AG04449 (cell line): ENCODE results near the gene BCL11B.

Source experiments
- CTCF ChIA-PET: fragments of 350-600 bp; formaldehyde crosslinking; extraction: SDS; loops from one replicate; lab custom pipeline; 2021; ENCODE audit warnings: antibody characterized with exemption; lab: Yijun Ruan, JAX
- POLR2A ChIA-PET: fragments of 400-600, 350-600 bp; formaldehyde crosslinking; extraction: SDS; loops from one replicate; lab custom pipeline; 2020; ENCODE audit warnings: antibody characterized with exemption, inconsistent platforms; lab: Yijun Ruan, JAX
- DNase-seq: peaks from one replicate; pipeline ENCODE4 v3.0.0-alpha.2; 2010; ENCODE audit warnings: low read depth, low spot score
- H3K4me3 ChIP-seq: 2 replicates; pipeline ENCODE4 v1.5.1; 2011; ENCODE audit warnings: low read depth, mild to moderate bottlenecking, control low read depth, low read length
- TF ChIP-seq, protein P1 (sequence below): IDR thresholded peaks from one replicate; pipeline ENCODE4 v1.5.1; 2011; ENCODE audit warnings: mild to moderate bottlenecking, moderate library complexity, low read length, control low read depth, inconsistent platforms; ENCODE audit not compliant: insufficient read depth; ENCODE audit errors: missing control alignments

Gene BCL11B

DNA sequence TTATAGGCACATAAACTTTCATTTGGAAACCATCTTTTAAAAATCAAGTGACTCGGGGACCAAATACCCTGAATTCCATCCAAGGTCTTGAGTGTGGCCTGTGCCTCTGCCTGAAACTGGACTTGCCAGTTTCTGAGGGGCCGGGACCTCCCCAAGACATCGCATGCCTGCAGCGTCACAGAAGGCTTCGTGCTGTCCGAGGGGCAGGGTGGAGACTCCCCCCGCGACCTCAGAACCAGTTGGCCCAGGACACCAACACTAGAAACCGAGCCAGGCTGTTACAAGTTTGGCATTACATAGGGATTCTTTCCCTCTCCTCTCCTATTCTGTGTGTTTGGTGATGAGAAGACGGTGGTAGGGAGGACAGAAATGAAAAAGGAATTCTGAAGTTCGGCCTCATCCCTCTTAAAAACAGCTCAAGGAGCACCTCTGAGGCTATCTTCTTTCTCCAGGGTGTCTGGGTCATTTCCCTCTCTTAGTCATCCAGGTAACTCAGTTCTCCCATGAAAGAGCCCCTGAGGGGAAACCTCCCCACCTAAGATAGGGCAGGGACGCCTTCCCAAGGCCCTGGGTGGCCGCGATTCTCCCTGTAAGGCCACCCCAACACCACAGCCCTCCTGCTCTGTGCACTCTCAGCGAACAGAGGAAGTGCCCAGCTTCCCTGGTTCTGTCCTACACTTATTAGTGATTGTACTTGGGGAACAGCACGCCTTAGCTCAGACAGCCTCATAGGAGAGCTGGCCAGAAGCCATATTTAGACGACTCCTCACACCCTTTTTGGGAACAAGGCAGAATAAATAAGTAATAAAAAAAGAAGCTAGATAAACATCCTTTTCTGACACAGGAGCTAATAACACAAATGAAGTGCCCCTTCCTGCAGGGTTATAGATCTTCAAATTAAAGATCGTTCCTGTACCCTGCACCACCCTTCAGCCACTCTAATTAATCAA lies 93.8 kb downstream of the BCL11B start:
- TF ChIP-seq, protein P1, sequence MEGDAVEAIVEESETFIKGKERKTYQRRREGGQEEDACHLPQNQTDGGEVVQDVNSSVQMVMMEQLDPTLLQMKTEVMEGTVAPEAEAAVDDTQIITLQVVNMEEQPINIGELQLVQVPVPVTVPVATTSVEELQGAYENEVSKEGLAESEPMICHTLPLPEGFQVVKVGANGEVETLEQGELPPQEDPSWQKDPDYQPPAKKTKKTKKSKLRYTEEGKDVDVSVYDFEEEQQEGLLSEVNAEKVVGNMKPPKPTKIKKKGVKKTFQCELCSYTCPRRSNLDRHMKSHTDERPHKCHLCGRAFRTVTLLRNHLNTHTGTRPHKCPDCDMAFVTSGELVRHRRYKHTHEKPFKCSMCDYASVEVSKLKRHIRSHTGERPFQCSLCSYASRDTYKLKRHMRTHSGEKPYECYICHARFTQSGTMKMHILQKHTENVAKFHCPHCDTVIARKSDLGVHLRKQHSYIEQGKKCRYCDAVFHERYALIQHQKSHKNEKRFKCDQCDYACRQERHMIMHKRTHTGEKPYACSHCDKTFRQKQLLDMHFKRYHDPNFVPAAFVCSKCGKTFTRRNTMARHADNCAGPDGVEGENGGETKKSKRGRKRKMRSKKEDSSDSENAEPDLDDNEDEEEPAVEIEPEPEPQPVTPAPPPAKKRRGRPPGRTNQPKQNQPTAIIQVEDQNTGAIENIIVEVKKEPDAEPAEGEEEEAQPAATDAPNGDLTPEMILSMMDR = no peak
- no peak for DNase-seq
- CTCF ChIA-PET = interaction anchor here (1.4 kb wide), 1 partner anchor 88 kb away, joined by 3 read pairs; no protein-coding TSS in a partner anchor
- no peak overlapping the region for H3K4me3 ChIP-seq
- POLR2A ChIA-PET = no interaction called here

DNA sequence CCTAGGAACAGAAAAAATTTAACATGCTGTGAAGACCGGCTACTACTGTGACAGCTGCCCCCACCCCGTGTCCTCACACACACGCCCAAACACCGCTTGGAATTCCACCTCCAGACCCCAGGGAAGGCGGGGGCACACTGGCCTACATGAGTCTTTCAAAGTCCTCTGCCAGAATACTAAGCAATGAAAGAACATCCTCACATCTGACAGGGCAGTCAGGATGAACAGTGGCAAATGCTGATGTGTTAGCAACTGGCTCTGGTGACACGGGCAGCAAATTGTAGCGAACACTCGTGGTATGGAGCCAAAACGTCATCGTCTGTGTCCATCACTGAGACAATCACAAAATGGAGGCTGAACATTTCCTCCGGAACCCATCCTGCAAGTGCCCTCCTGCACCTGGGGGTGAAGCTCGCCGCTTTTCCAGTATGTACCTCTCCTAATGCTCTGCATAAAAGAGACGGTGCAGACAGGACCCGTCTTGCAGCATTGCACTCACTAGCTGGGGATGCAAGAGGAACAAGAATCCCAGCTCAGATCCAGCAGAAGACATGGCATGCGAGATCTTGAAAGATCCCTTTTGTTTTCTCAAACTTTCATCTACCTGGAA lies 94.8 kb downstream of the BCL11B start:
- CTCF ChIA-PET = no interaction called here
- no peak for DNase-seq
- POLR2A ChIA-PET = no interaction called here
- TF ChIP-seq, protein P1 = no peak
- no peak overlapping the region for H3K4me3 ChIP-seq

DNA sequence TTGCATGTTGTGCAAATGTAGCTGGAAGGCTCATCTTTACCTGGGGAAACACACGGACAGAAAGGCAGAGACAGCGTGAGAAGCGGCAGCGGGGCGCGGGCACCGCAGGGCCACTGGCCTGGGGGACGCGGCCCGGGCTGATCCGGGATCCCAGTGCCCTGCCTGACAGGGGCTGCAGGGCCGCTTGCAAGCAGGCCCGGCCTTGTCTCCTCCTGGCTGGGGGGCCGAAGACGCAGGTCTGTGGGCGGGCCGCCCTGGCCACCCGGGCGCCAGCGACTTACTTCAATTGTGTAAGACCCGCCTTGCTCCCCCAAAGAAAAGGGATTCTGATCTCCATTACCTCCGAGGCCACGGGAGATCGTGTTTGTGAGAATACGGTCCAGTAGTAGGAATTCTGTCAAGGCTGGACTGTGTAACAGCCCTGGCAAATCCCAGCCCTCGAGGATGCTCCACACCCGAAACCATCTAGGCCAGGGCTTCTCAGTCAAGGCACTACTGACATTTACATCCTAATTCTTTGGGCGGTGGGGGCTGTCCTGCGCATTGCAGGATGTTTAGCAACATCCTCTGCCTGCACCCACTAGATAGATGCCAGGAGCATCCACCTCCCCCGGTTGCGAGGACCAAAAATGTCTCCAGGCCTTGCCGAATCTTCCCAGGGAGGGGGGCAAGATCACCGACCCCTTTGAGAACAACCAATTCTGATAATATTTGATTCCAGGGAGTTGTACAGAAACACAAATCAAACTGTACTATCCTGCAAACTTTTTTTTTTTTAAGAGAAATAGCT lies 95.6 kb downstream of the BCL11B start:
- TF ChIP-seq, protein P1 = no peak
- H3K4me3 ChIP-seq = no peak overlapping the region
- ChIA-PET POLR2A (no interaction called here), CTCF (no interaction called here)
- DNase-seq = no peak

DNA sequence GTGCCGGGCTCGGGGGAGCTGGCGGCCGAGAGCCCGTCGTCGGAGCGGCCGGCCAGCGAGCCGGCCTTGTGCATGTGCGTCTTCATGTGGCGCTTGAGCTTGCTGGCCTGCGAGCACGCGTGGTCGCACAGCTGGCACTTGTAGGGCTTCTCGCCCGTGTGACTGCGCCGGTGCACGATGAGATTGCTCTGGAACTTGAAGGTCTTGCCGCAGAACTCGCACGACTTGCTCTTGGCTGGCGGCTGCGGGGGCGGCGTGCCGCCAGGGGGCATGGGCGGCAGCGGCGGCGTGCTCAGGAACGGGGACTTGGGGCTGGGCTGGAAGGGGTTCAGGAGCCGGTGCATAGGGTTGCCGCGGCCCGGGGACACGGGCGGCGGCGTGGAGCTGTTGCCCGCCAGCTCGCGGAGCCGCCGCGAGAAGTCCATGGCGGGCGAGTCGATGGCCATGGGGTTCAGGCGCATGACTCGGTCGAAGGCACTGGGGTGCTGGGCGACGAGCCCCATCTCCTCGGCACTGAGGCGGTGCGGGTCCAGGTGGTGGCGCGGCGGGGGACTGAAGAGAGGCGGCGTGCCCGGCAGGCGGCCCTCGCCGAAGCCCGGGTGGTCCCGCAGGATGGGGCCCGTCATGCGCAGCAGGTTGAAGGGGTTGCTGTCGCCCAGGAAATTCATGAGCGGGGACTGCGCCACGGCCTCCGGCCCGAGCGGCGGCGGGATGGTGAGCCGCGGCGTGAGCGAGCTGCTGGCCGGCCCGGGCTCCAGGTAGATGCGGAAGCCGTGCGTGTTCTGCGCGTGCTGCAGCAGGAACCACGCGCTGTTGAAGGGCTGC lies 96.5 kb downstream of the BCL11B start:
- POLR2A ChIA-PET = no interaction called here
- no peak overlapping the region for H3K4me3 ChIP-seq
- TF ChIP-seq, protein P1 = no peak
- CTCF ChIA-PET = no interaction called here
- no peak for DNase-seq

DNA sequence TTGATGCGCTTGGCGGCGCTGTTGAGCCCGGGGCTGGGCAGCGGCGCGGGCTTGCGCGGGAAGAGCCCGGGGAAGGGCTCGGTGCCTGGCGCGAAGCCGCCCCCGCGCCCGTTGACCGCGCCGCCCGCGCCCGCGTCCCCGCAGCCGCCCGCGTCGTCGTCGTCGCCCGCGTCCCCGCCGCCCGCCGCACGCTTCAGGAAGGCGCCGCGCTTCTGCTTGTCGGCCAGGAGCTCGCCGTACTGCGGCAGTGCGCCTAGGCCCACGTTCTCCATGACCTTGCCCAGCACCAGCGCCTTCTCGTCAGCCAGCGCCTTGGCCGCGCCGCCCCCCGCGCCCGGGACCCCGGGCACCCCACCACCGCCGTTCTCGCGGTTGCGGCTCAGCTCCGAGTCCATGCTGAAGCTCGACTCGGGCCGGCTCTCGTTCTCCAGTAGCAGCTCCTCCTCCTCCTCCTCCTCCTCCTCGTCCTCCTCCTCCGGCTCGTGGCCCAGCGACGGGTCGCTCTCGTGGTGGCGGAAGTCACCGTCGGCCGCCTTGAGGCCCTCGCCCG lies 97.2 kb downstream of the BCL11B start:
- ChIA-PET CTCF (no interaction called here), POLR2A (no interaction called here)
- TF ChIP-seq, protein P1 = no peak
- DNase-seq = no peak
- H3K4me3 ChIP-seq = no peak overlapping the region
